Liver (tissue), 9 donors: Measurements from ENCODE around the gene SPEF1. TPM values are rescaled to one million over a fixed set of nuclear protein-coding genes. Genes with fewer than 3 reads are reported as not detected.

ENCODE experiments used
- DNase-seq: peaks from one replicate; pipeline ENCODE4 v3.0.0-alpha.2; 2017; ENCODE audit warnings: low spot score
- H3K27ac ChIP-seq, 2 donors: one replicate each; pipeline ENCODE4 v1.7.0; 2013; ENCODE audit warnings: inconsistent platforms in 2 of 2, low read length in 2 of 2, control low read depth in 1 of 2, low read depth in 1 of 2, mild to moderate bottlenecking in 1 of 2
- H3K27me3 ChIP-seq, 4 donors: one replicate each; pipeline versions ENCODE4 v1.6.1 to v1.7.0; 2013; ENCODE audit warnings: low read length in 3 of 4, inconsistent platforms in 1 of 4, mild to moderate bottlenecking in 1 of 4, moderate library complexity in 1 of 4; ENCODE audit not compliant: control insufficient read depth in 4 of 4, insufficient read depth in 4 of 4
- H3K36me3 ChIP-seq, 4 donors: one replicate each; pipeline versions ENCODE4 v1.6.1 to v1.7.0; 2013; ENCODE audit warnings: low read length in 3 of 4, mild to moderate bottlenecking in 3 of 4, low read depth in 1 of 4, moderate library complexity in 1 of 4; ENCODE audit not compliant: control insufficient read depth in 4 of 4, insufficient read depth in 3 of 4
- H3K4me1 ChIP-seq, 4 donors: one replicate each; pipeline versions ENCODE4 v1.6.1 to v1.7.0; 2013; ENCODE audit warnings: low read length in 3 of 4, mild to moderate bottlenecking in 3 of 4, moderate library complexity in 1 of 4; ENCODE audit not compliant: control insufficient read depth in 4 of 4, insufficient read depth in 4 of 4
- H3K4me3 ChIP-seq, 3 donors: one replicate each; pipeline versions ENCODE4 v1.6.1 to v1.7.0; 2013; ENCODE audit warnings: low read length in 3 of 3, control low read depth in 1 of 3, low read depth in 1 of 3, mild to moderate bottlenecking in 1 of 3
- H3K9ac ChIP-seq, 2 donors: one replicate each; pipeline ENCODE4 v1.7.0; 2013; ENCODE audit warnings: low read length in 2 of 2, mild to moderate bottlenecking in 2 of 2, moderate library complexity in 2 of 2, control low read depth in 1 of 2, low read depth in 1 of 2
- H3K9me3 ChIP-seq, 4 donors: one replicate each; pipeline versions ENCODE4 v1.6.1 to v1.7.0; 2013; ENCODE audit warnings: low read length in 3 of 4; ENCODE audit not compliant: control insufficient read depth in 4 of 4
- ATF3 ChIP-seq: IDR thresholded peaks from 2 replicates; pipeline ENCODE4 v1.6.1; 2016; ENCODE audit warnings: antibody characterized with exemption
- CTCF ChIP-seq: fragments of 150-350 bp; IDR thresholded peaks from 2 replicates; pipeline ENCODE4 v1.5.1; 2017; ENCODE audit warnings: improper control_type of control experiment, low read depth, low read length; ENCODE audit not compliant: missing input control
- EGR1 ChIP-seq, 2 donors: IDR thresholded peaks; 2 replicates each; pipeline ENCODE4 v1.6.1; 2016 to 2018; ENCODE audit warnings: antibody characterized with exemption in 2 of 2, low read depth in 2 of 2
- FOXA1 ChIP-seq: IDR thresholded peaks from 2 replicates; pipeline ENCODE4 v1.6.1; 2016; ENCODE audit warnings: antibody characterized with exemption
- FOXA2 ChIP-seq: IDR thresholded peaks from 2 replicates; pipeline ENCODE4 v1.6.1; 2016; ENCODE audit warnings: antibody characterized with exemption
- GABPA ChIP-seq, 2 donors: IDR thresholded peaks in 1 of 2; conservative IDR thresholded peaks in 1 of 2; 2 replicates each; pipeline ENCODE4 v1.6.1; 2016; ENCODE audit warnings: antibody characterized with exemption in 2 of 2, mild to moderate bottlenecking in 1 of 2, moderate library complexity in 1 of 2
- HNF4A ChIP-seq, 2 donors: conservative IDR thresholded peaks; 2 replicates each; pipeline ENCODE4 v1.6.1; 2016; ENCODE audit warnings: antibody characterized with exemption in 2 of 2, mild to moderate bottlenecking in 2 of 2
- HNF4G ChIP-seq: IDR thresholded peaks from 2 replicates; pipeline ENCODE4 v1.6.1; 2016; ENCODE audit warnings: antibody characterized with exemption
- JUND ChIP-seq, 2 donors: IDR thresholded peaks; 2 replicates each; pipeline ENCODE4 v1.6.1; 2016; ENCODE audit warnings: antibody characterized with exemption in 2 of 2
- MAX ChIP-seq: IDR thresholded peaks from 2 replicates; pipeline ENCODE4 v1.6.1; 2016; ENCODE audit warnings: antibody characterized with exemption
- NR2F2 ChIP-seq: IDR thresholded peaks from 2 replicates; pipeline ENCODE4 v1.6.1; 2016; ENCODE audit warnings: antibody characterized with exemption
- RAD21 ChIP-seq, 2 donors: IDR thresholded peaks; 2 replicates each; pipeline ENCODE4 v1.6.1; 2016; ENCODE audit warnings: antibody characterized with exemption in 2 of 2, mild to moderate bottlenecking in 2 of 2
- REST ChIP-seq: IDR thresholded peaks from 2 replicates; pipeline ENCODE4 v1.6.1; 2016; ENCODE audit warnings: antibody characterized with exemption, mild to moderate bottlenecking
- RXRA ChIP-seq, 2 donors: IDR thresholded peaks; 2 replicates each; pipeline ENCODE4 v1.6.1; 2017 to 2018; ENCODE audit warnings: antibody characterized with exemption in 2 of 2, mild to moderate bottlenecking in 1 of 2
- SP1 ChIP-seq: IDR thresholded peaks from 2 replicates; pipeline ENCODE4 v1.6.1; 2018; ENCODE audit warnings: antibody characterized with exemption, mild to moderate bottlenecking
- TAF1 ChIP-seq: conservative IDR thresholded peaks from 2 replicates; pipeline ENCODE4 v1.6.1; 2016; ENCODE audit warnings: antibody characterized with exemption, mild to moderate bottlenecking
- YY1 ChIP-seq: IDR thresholded peaks from 2 replicates; pipeline ENCODE4 v1.6.1; 2016; ENCODE audit warnings: antibody characterized with exemption, mild to moderate bottlenecking
- ZBTB33 ChIP-seq: IDR thresholded peaks from 2 replicates; pipeline ENCODE4 v1.6.1; 2016; ENCODE audit warnings: antibody characterized with exemption
- WGBS: extraction: QIAGEN DNeasy Blood & Tissue Kit; methylation state at CpG from one replicate; pipeline ENCODE4 v1.1.7; 2013; 5-methylcytosine and 5-hydroxymethylcytosine counted together
- polyA plus RNA-seq, 2 donors: library from polyadenylated mRNA; stranded (reverse) in 1 of 2; unstranded in 1 of 2; fragments of 200-250 nt in 1 of 2; fragments of >200 nt in 1 of 2; fragmentation: Nextera tagmentation in 1 of 2; extraction: Ambion mirVana in 1 of 2; gene quantifications; one replicate each; pipeline versions ENCODE4 v1.2.1 to v1.2.3, GENCODE V29; 2013 to 2015
- total RNA-seq, 2 donors: library from RNA; depleted of rRNA; stranded (reverse); fragments of >200 nt; gene quantifications; one replicate each; pipeline ENCODE4 v1.2.3, GENCODE V29; 2014
- donor health status: healthy.
- donor health status: healthy.
- donor health status: healthy.
- donor health status: healthy.
- donor health status: healthy.

Gene SPEF1
- total and polyA plus RNA-seq, 4 donors = not detected

- WGBS = 84% methylated on average over 3 of the region's 3 CpGs
- Histone ChIP-seq H3K27ac (no peak overlapping the region), H3K9ac (no peak overlapping the region), H3K27me3 (no peaks in the 10 kb centered on the region), H3K9me3 (no peaks in the 10 kb centered on the region), H3K36me3 (no peaks in the 10 kb centered on the region), H3K4me1 (peaks cover 3 to 19% (median 14%) of the 10 kb centered on the region in 4 donors), H3K4me3 (no peak overlapping the region)
- no peak for TF ChIP-seq YY1
- no peak for TF ChIP-seq FOXA1
- TF ChIP-seq JUND (IDR thresholded peaks at IDR 0.05) = no peak
- TF ChIP-seq NR2F2 = no peak
- no peak for TF ChIP-seq REST
- TF ChIP-seq ZBTB33 = no peak
- no peak for TF ChIP-seq GABPA (IDR thresholded peaks at IDR 0.05 in 1 of 2, conservative IDR thresholded peaks at IDR 0.05 in 1 of 2)
- no peak for TF ChIP-seq CTCF
- no peak for TF ChIP-seq SP1
- DNase-seq = no peak
These were observed 15.9 kb downstream of the SPEF1 start for GRCh38 chr20:3765171-3765882.

- Histone ChIP-seq H3K9ac (no peak overlapping the region), H3K27me3 (no peaks in the 10 kb centered on the region), H3K27ac (no peak overlapping the region), H3K9me3 (no peaks in the 10 kb centered on the region), H3K36me3 (no peaks in the 10 kb centered on the region), H3K4me1 (peaks cover 3 to 19% (median 14%) of the 10 kb centered on the region in 4 donors), H3K4me3 (no peak overlapping the region)
- TF ChIP-seq FOXA1 (no peak), HNF4G (no peak), FOXA2 (no peak), EGR1 (IDR thresholded peaks at IDR 0.05; ENCODE audit: low read depth in 2 of 2) (no peak), RAD21 (IDR thresholded peaks at IDR 0.05) (no peak), HNF4A (conservative IDR thresholded peaks at IDR 0.05) (no peak), GABPA (IDR thresholded peaks at IDR 0.05 in 1 of 2, conservative IDR thresholded peaks at IDR 0.05 in 1 of 2) (no peak), ZBTB33 (no peak), ATF3 (no peak), RXRA (IDR thresholded peaks at IDR 0.05) (no peak), JUND (IDR thresholded peaks at IDR 0.05) (no peak), REST (no peak), TAF1 (no peak), MAX (no peak), YY1 (no peak)
- WGBS = 94% methylated on average over 3 of the region's 3 CpGs
- DNase-seq = no peak
These were observed 16.6 kb downstream of the SPEF1 start for GRCh38 chr20:3764659-3765058.
